GM19099 (cell line): Measurements from ENCODE around the gene HYPK.

Experiments
- POLR2A ChIP-seq: IDR thresholded peaks from 3 replicates; pipeline ENCODE4 v1.6.1; 2011; ENCODE audit warnings: low read depth; ENCODE audit not compliant: insufficient read length; ENCODE audit errors: extremely low read depth

HYPK gene

DNA sequence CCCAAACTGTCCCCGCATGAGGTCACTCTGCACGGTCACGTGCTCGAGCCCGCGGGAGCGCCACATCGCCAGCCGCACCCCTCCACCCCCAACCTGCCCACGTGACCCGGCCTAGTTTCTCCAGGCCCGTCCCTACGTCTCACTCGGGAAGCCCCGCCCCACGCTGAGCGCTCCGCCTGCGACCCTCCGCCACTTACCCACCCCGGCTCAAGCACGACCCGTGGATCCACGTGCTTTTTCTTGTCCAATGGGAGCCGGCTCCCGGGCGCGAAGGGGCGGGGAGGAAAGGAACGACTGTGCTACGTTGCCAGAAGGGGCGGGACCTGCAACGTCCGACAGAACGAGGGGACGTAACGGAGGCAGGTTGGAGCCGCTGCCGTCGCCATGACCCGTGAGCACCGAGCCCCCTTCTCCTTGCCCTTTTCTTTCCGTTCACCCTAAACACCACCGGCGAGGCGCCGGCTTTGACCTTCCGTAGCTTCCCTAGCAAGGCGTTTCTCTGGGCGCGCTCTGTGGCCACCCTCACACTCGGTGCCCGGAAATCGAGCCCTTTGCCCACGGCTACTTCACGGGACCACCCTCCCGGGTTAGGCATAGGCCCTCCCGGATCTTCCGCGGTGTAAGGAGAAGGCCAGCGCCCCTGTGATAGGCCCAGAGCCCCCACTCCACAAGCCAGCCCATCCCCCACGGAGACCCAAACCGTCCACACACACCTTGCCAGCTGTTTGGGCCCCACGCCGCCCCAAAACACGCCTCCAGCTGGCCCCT lies 8.2 kb upstream of the HYPK start, which contains the start of gene SERF2:
Gene SERF2, plus strand, starts transcription at position 328 of the 768 bp plus-strand sequence. Its CDS starts 57 bp downstream, at position 385.
- TF ChIP-seq POLR2A, result peak; percentile 95

DNA sequence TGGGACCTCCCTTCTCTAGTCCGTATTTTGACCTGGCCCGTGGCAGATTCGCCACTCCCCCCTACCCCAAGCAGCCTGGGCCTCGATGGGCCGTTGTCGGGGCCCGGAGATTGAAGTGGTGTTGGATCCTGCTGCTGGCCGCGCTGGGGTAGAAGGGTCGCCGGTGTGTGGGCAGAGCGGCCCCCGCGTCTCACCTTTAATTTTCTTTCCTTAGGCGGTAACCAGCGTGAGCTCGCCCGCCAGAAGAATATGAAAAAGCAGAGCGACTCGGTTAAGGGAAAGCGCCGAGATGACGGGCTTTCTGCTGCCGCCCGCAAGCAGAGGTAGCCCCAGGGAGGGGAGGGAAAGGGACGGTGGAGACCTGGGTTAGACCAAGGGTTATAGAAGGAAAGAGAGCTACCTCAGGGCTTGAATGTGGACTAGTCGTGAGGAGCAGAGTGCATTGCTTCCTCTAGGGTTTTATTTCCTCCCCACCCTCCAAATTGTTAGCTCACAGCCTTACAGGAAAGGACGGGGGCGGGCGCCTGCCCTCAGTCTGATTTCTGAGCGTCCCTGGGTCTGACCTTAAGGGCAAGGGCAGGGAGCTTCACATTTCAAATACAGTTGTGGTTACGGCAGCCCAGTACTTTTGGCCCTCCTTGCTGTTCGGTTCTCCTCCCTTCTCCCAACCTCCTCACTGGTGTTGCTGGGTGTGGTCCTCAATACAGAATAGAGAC lies 7.5 kb upstream of the HYPK start:
- TF ChIP-seq POLR2A, result no peak

DNA sequence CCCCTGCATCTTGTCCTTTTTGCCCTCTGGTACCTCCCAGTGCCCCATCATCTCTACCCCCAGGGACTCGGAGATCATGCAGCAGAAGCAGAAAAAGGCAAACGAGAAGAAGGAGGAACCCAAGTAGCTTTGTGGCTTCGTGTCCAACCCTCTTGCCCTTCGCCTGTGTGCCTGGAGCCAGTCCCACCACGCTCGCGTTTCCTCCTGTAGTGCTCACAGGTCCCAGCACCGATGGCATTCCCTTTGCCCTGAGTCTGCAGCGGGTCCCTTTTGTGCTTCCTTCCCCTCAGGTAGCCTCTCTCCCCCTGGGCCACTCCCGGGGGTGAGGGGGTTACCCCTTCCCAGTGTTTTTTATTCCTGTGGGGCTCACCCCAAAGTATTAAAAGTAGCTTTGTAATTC lies 6.8 kb upstream of the HYPK start:
- no peak for TF ChIP-seq POLR2A

DNA sequence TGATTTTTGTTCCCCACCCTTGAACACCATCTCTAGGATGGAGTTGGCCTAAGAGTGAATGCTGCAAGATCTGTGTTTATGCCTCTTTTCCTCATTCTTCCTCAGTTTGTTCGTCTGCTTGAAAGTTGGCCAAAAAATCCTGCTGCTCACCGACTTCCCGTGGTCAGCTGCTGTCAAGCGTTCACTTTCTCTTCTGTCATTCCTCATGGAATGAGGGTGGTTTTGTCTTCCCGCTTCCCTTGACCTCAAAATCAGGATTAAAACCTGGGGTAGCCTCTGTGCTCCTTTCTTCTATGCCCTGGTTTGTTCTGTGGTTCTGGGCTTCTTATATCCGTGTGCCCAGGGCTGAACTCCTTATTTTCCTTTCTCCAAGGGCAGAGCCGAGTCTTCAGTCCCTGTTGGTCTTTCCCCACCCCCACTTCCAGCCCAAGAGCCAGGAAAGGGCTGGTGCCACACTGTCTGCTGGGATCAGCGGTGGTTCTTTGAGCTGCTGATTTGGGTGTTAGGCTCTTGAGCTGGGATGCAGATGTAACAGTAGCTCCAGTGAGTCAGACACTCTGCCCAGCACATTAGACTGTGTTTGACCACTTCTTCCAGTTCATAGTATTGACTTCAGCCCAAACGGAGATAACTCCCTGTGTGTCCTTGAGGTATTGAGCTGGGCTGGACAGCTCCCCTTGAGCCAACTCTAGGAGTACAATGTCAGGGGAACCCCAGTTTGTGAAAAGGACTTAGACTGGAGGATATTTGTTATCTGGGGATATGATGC lies 5.9 kb upstream of the HYPK start:
- no peak for TF ChIP-seq POLR2A

DNA sequence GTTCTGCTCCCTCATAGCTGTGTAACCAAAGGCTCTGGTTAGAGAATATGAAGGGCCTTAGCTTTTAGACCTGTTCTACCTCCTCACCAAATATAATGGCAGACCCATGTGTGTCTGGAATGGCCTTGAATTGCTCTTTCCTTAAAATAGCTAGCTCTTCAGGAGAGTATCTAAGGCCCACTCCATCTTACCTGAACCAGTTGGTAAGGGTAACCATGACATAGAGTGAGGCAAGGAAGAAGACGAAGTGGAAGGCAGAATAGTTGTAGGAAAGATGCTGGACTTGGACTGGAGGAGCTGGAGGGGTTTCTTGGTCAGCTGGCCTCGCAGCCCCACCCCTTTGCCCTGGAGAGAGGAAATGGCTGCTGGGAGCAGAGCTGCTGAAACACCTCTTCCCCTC lies 5.2 kb upstream of the HYPK start:
- TF ChIP-seq POLR2A, result no peak

DNA sequence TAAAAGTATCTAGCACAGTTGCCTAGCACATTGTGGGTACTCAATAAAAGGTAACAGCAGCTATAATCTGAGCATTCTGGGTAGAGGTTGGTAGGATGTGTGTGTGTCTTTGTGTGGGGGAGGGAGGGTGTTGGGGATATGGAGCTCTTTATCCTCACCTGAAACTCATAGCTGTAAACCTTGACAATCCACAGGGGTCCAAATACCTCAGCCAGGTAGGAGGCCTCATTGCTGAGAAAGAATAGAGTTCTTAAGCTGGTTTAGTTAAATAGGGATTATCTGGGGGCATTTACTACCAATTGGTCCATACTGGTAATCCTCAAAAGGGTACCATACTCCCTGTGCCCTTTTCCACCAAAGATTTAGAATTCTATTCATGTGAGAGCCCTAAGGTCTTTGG lies 4.4 kb upstream of the HYPK start:
- TF ChIP-seq POLR2A, result no peak

DNA sequence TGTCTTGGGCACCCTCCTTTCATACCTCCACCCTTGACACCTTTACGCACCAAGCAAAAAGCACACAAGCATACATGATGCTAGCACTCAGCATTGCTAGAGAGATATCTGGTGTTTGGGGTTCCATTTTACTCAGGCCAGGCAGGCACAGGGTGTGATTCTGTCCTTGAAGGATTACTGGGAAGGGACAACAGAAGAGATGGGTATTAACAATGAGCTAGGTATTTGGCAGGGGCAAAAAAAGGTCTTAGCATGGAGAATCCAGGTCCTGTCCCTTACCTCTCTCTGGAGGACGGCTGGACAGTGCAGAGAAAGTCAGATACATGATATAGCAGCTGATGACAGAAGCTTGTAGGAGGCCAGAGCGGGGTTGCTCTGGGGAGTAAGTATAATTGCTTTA lies 3.8 kb upstream of the HYPK start:
- TF ChIP-seq POLR2A, result no peak

DNA sequence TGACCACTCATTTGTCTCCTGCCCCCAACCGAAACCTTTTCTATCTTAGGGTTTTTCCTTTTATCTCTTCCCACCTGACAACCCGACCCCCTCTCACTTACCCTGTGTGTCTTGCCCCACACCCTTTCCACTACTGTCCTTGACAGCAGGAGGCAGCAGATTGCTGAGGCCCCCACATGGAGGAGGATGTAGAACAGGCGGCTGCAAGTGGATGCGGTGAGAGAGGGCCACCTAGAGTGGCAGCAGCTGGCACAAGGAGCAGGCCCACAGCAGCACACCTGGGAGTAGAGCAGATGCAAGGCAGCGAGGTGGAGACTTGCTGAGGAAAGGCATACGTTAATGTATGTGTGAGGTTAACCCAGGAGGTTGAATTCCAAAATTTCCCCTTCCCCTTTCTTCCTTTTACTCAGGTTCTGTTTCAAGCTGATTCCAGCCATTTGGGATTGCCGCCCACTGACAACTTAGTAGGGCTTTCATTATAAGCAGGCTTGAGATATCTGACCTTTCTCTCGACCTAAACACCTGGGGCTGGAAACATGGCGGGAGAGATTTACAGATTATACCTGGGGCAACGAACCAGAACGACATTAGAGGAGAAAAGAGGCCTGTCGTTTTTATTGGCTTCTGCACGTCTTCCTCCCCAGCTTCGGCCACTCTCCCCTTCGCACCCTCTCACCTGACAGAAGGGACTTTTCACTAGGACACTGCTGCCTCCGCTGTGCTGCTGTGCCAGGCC lies 1.0 kb upstream of the HYPK start:
- TF ChIP-seq POLR2A, result no peak

DNA sequence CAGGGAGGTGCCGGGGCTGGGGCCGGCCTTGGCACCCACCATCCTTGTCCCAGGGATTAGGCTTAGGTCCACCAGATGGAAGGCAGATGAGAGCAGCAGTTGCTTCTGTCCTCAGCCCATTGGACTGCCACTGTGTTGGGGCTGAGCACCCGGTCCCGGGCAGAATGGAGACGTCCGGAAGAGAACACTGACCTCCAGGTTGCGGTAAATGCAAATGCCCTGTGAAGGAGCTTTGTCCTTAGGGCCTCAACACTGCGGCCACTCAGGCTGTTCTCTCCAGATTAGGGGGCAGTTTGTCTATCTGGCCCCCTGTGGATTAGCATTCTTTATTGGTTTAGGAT lies 484 bp upstream of the HYPK start, which contains the start of gene SERINC4:
Gene SERINC4, minus strand, starts transcription at position 276 of the 341 bp plus-strand sequence. Its CDS starts 234 bp downstream, at position 42.
- TF ChIP-seq POLR2A, result no peak

DNA sequence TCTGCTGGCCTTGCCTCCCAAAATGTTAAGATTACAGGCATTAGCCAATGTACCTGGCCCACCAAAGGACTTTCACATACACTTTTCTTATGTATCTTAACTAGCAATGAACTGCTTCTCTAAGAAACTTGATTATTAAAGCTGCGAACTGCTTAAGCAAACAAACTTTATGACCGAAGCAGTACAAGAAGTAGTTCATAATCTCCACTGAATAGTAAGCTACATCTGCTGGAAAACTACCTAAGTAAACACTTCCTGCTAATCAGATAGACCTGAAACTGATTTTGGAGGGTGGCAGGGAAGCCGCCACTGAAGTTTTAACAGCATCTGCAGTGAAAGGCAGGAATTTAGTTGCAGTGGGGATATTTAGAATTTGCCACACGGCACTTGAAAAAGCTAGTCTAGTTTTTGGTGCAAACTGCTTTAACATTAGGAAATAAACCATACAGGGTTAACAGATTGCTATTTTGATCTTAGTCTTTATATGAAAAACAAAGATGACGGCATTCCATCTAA lies 8.1 kb downstream of the HYPK start:
- no peak for TF ChIP-seq POLR2A

DNA sequence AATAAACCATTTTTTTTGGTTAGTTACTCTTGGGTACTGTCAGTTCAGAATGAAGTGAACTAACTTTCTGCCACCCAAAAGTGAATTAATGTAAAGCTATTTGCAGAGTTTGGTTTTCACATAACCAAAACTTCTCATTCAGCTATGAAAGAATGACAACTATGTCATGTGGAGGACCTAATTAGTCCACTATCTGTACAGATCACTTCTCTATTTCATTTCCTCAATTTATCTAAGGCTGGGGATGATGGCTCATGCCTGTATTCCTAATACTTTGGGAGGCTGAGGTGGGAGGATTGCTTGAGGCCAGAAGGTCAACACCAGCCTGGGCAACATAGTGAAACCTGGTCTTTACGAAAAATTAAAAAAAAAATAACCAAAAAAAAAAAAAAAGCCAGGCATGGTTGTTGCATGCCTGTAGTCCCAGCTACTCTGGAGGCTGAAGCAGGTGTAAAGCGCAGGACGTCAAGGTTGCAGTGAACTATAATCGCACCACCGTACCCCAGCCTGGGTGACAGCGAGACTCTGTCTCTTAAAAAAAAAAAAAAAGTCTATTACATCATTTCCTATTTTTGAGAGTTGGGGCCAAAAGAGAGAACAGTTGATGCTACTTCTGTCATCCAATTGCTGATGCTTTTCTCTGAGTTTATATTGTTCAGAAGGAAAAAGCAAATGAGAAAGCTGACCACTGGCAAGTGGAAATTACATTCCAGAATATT lies 8.7 kb downstream of the HYPK start:
- no peak for TF ChIP-seq POLR2A

DNA sequence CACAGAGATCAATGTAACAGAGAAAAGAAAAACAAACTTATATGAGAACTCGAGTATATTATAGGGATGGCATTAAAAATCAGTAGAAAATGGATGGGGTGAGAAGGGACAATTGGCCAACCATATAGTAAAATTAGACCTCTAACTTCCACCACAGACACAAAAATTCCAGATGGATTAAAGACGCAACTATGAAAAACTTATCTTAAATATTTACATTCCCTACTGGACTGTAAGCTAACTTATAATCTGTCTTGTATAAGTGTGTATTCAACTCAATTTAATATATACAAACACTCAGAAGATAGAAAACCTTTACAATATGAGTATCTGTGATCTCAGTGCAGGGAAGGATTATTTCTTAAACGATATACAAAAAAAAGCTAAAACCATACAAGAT lies 21.1 kb downstream of the HYPK start:
- no peak for TF ChIP-seq POLR2A

DNA sequence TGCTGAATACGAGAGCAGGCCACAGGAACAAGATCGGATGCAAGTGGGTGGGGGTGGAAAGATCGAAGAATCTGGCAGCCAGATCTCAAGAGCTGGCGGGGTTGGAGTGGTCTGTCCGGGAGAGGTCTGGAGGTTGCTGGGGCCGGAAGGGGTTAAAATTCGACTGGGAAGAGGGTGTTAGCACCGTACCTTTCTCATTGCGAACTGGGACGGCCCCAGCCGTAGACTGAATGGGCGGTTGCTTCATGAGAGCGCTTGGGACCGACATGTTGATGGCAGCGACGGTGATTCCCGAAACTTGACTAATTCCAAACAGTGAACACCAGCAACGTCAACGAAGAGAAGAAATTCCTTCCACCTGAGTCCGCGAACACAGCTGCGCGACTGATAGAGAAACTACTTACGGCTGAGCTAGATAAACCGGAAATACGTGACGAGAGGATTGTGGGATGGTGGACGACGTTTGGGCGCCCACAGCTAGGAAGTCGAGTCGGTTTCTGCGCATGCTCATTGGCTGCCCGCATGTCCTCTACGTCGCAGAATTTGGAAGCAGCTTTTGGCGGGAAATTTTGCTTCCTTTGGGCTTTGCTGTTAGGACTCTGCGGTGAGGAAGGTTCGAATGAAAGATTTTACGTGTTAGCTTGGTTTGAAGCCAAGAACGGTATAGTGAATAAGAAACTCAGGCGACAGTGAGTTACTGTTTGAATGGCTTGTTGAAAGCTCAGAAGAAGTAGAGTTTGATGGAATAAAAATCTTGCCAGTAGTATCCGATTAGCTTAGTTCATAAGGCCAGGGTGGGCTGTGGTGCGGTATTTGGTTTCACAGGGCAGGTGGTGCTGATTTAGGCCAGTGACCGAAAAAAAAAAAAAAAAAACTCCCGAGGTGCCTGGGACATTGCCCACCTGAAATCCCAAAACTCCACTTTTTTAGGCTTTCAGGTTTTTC lies 24.2 kb downstream of the HYPK start, which contains the start of gene MFAP1:
Gene MFAP1, minus strand, starts transcription at position 389 of the 945 bp plus-strand sequence. Its CDS starts 121 bp downstream, at position 268.
- peak; percentile 96 for TF ChIP-seq POLR2A

DNA sequence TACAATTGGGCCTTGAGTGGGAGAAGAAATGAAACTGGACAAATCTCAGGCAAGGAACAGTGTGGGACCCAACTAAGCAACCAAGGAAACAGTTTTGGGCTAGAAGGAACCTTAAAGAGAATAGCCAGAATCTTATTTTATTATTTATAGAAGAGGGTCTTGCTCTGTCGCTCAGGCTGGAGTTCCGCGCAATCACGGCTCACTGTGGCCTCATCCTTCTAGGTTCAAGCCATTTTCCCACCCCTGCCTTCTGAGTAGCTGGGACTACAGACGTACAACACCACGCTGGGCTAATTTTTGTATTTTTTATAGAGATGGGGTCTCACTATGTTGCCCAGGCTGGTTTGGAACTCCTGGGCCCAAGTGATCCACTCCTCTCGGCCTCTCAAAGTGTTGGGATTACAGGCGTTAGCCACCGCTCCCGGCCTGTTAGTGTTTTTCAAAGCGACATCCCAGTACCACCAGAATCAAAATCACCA lies 25.7 kb downstream of the HYPK start:
- TF ChIP-seq POLR2A, result no peak
